Sigmoid colon (tissue), 7 donors: ENCODE results near the gene MPZL2. TPM values are rescaled to one million over a fixed set of nuclear protein-coding genes. Genes with fewer than 3 reads are reported as not detected.
A peak's percentile ranks its signal among the peaks of the same experiment; 100 is the strongest.

ENCODE experiments used
- DNase-seq: peaks from one replicate; pipeline ENCODE4 v3.0.0-alpha.2; 2019
- H3K27ac ChIP-seq, 4 donors: fragments of 200-600 bp; sonication (generic); one replicate each; pipeline ENCODE4 v1.5.1; 2016 to 2019; ENCODE audit warnings: mild to moderate bottlenecking in 1 of 4
- H3K27me3 ChIP-seq, 3 donors: fragments of 200-600 bp; sonication (generic); one replicate each; pipeline ENCODE4 v1.5.1; 2019; ENCODE audit warnings: mild to moderate bottlenecking in 1 of 3
- H3K36me3 ChIP-seq, 4 donors: fragments of 200-600 bp; sonication (generic); one replicate each; pipeline ENCODE4 v1.5.1; 2016 to 2019
- H3K4me1 ChIP-seq, 4 donors: fragments of 200-600 bp; sonication (generic); one replicate each; pipeline ENCODE4 v1.5.1; 2017 to 2019
- H3K4me3 ChIP-seq, 4 donors: fragments of 200-600 bp; sonication (generic); one replicate each; pipeline ENCODE4 v1.5.1; 2017 to 2019; ENCODE audit warnings: mild to moderate bottlenecking in 2 of 4, moderate library complexity in 1 of 4
- H3K9me3 ChIP-seq, 4 donors: fragments of 200-600 bp in 3 of 4; sonication (generic) in 3 of 4; one replicate each; pipeline versions ENCODE4 v1.5.1 to v1.6.1; 2013 to 2019
- CTCF ChIP-seq, 4 experiments: fragments of 450-650 bp in 3 of 4; fragments of 200-600 bp in 1 of 4; IDR thresholded peaks; one replicate each; pipeline ENCODE4 v1.5.1; 2016 to 2019; ENCODE audit warnings: antibody characterized with exemption in 4 of 4, mild to moderate bottlenecking in 3 of 4, moderate library complexity in 2 of 4
- EP300 ChIP-seq, 4 donors: sonication (generic); formaldehyde crosslinking; IDR thresholded peaks; one replicate each; pipeline ENCODE4 v1.6.1; 2017; ENCODE audit warnings: antibody characterized with exemption in 4 of 4
- POLR2A ChIP-seq, 2 donors: fragments of 450-650 bp; IDR thresholded peaks; one replicate each; pipeline ENCODE4 v1.6.1; 2016; ENCODE audit warnings: antibody characterized with exemption in 2 of 2, mild to moderate bottlenecking in 2 of 2, moderate library complexity in 2 of 2
- POLR2AphosphoS5 ChIP-seq, 4 donors: sonication (generic); formaldehyde crosslinking; IDR thresholded peaks; one replicate each; pipeline ENCODE4 v1.6.1; 2017; ENCODE audit warnings: antibody characterized with exemption in 4 of 4
- WGBS, 2 donors: extraction: QIAGEN DNeasy Blood & Tissue Kit; methylation state at CpG; one replicate each; pipeline ENCODE4 v1.1.7; 2013; 5-methylcytosine and 5-hydroxymethylcytosine counted together
- intact Hi-C: fragments of 100-400 bp; cut with DNase I; formaldehyde crosslinking; loops from one replicate; pipeline ENCODE4 v1.15.1; 2023
- polyA plus RNA-seq, 3 donors: library from polyadenylated mRNA; stranded (reverse); fragments of 200-250 nt; gene quantifications; one replicate each; pipeline ENCODE4 v1.2.3, GENCODE V29; 2013
- total RNA-seq, 4 donors: library from RNA; depleted of rRNA; stranded (reverse); fragments of >200 nt; gene quantifications; one replicate each; pipeline ENCODE4 v1.1.0, GENCODE V29; 2016
- donor health status: healthy with polysubstance abuse.
- donor health status: Bipolar disorder and iron deficiency.
- donor health status: healthy.

MPZL2 gene
- total and polyA plus RNA-seq, 7 donors: 7.7 to 27.6 (median 9.6) TPM

GRCh38 chr11:118241764-118242098, 22.4 kb downstream of the MPZL2 start:
- Histone ChIP-seq H3K4me3 (no peak overlapping the region), H3K4me1 (no peaks in the 10 kb centered on the region), H3K27me3 (peaks cover 0 to 7% (median 0%) of the 10 kb centered on the region in 3 donors), H3K27ac (peak overlapping the region in 1 of 4 donors; percentile 69), H3K9me3 (no peaks in the 10 kb centered on the region), H3K36me3 (no peaks in the 10 kb centered on the region)
- intact Hi-C loops: no loop called here
- DNase-seq: no peak
- WGBS, 2 donors: 52 to 68% methylated on average over 1 of the region's 1 CpG
- TF ChIP-seq POLR2AphosphoS5 (IDR thresholded peaks at IDR 0.05): no peak
- no peak for TF ChIP-seq EP300 (IDR thresholded peaks at IDR 0.05)
- no peak for TF ChIP-seq POLR2A (IDR thresholded peaks at IDR 0.05)
- no peak for TF ChIP-seq CTCF (IDR thresholded peaks at IDR 0.05)

- intact Hi-C loops: no loop called here
- H3K36me3 ChIP-seq: no peaks in the 10 kb centered on the region
- peak overlapping the region in 3 of 4 donors; percentile 37 to 69 (median 50) for H3K27ac ChIP-seq
- H3K4me3 ChIP-seq: no peak overlapping the region
- peaks cover 0 to 7% (median 0%) of the 10 kb centered on the region in 3 donors for H3K27me3 ChIP-seq
- WGBS, 2 donors: 11 to 35% methylated on average over 9 of the region's 9 CpGs
- TF ChIP-seq POLR2AphosphoS5 (IDR thresholded peaks at IDR 0.05) (peak in 1 of 4 donors; percentile 16), POLR2A (IDR thresholded peaks at IDR 0.05) (no peak)
- H3K4me1 ChIP-seq: no peaks in the 10 kb centered on the region
- no peaks in the 10 kb centered on the region for H3K9me3 ChIP-seq
- no peak for DNase-seq
Measured at GRCh38 chr11:118240999-118241763, 22.9 kb downstream of the MPZL2 start.

- WGBS, 2 donors: 44 to 46% methylated on average over 5 of the region's 5 CpGs
- Histone ChIP-seq H3K4me1 (no peaks in the 10 kb centered on the region), H3K9me3 (no peaks in the 10 kb centered on the region), H3K4me3 (no peak overlapping the region), H3K27me3 (peaks cover 0 to 7% (median 0%) of the 10 kb centered on the region in 3 donors), H3K36me3 (no peaks in the 10 kb centered on the region), H3K27ac (peak overlapping the region in 1 of 4 donors; percentile 21)
- DNase-seq: no peak
- TF ChIP-seq POLR2AphosphoS5 (IDR thresholded peaks at IDR 0.05): no peak
- no peak for TF ChIP-seq EP300 (IDR thresholded peaks at IDR 0.05)
- TF ChIP-seq CTCF (IDR thresholded peaks at IDR 0.05): no peak
- TF ChIP-seq POLR2A (IDR thresholded peaks at IDR 0.05): no peak
- intact Hi-C loops: no loop called here
Measured at GRCh38 chr11:118239509-118240205, 24.4 kb downstream of the MPZL2 start.

- intact Hi-C loops: no loop called here
- DNase-seq: no peak
- Histone ChIP-seq H3K27me3 (peaks cover 0 to 6% (median 0%) of the 10 kb centered on the region in 3 donors), H3K4me3 (no peak overlapping the region), H3K27ac (no peak overlapping the region), H3K9me3 (no peaks in the 10 kb centered on the region), H3K36me3 (no peaks in the 10 kb centered on the region), H3K4me1 (no peaks in the 10 kb centered on the region)
- TF ChIP-seq EP300 (IDR thresholded peaks at IDR 0.05) (no peak), POLR2AphosphoS5 (IDR thresholded peaks at IDR 0.05) (no peak), CTCF (IDR thresholded peaks at IDR 0.05) (no peak), POLR2A (IDR thresholded peaks at IDR 0.05) (no peak)
- 89 to 90% methylated on average over 1 of the region's 1 CpG for WGBS, 2 donors
Measured at GRCh38 chr11:118238929-118239328, 25.2 kb downstream of the MPZL2 start.

GRCh38 chr11:118238421-118238820, 25.7 kb downstream of the MPZL2 start:
- no peak for TF ChIP-seq CTCF (IDR thresholded peaks at IDR 0.05)
- TF ChIP-seq POLR2AphosphoS5 (IDR thresholded peaks at IDR 0.05): no peak
- TF ChIP-seq EP300 (IDR thresholded peaks at IDR 0.05): no peak
- TF ChIP-seq POLR2A (IDR thresholded peaks at IDR 0.05): no peak
- Histone ChIP-seq H3K4me1 (no peaks in the 10 kb centered on the region), H3K27me3 (peaks cover 0 to under 1% (median 0%) of the 10 kb centered on the region in 3 donors), H3K4me3 (no peak overlapping the region), H3K36me3 (no peaks in the 10 kb centered on the region), H3K27ac (no peak overlapping the region), H3K9me3 (no peaks in the 10 kb centered on the region)
- no peak for DNase-seq
- WGBS, 2 donors: 95 to 96% methylated on average over 2 of the region's 2 CpGs
- intact Hi-C loops: no loop called here
